GM23338 (cell line): ENCODE data around the gene RRBP1. TPM values are rescaled to one million over a fixed set of nuclear protein-coding genes. Genes with fewer than 3 reads are reported as not detected.
A peak's percentile ranks its signal among the peaks of the same experiment; 100 is the strongest.

ENCODE experiments used
- ATAC-seq: fragments of 200-7000 bp; cut with Tn5 transposase; 3 replicates; pipeline ENCODE4 v1.9.1; 2020
- DNase-seq: peaks from one replicate; pipeline ENCODE4 v3.0.0-alpha.2; 2015; ENCODE audit warnings: low spot score
- H2AFZ ChIP-seq: fragments of 200-600 bp; sonication (generic); 2 replicates; pipeline ENCODE4 v1.8.0; 2016; ENCODE audit warnings: antibody characterized with exemption, mild to moderate bottlenecking, moderate library complexity
- H3F3A ChIP-seq: fragments of 200-600 bp; sonication (generic); replicated peaks from 2 replicates; pipeline ENCODE4 v1.8.0; 2017; ENCODE audit warnings: antibody characterized with exemption, mixed run types, low read depth
- H3K27ac ChIP-seq: fragments of 200-600 bp; sonication (generic); 2 replicates; pipeline ENCODE4 v1.6.1; 2016; ENCODE audit warnings: low read depth
- H3K27me3 ChIP-seq: fragments of 200-600 bp; sonication (generic); 2 replicates; pipeline ENCODE4 v1.8.0; 2016; ENCODE audit warnings: mild to moderate bottlenecking, mixed run types, moderate library complexity; ENCODE audit not compliant: insufficient read depth
- H3K36me3 ChIP-seq: fragments of 200-600 bp; sonication (generic); 2 replicates; pipeline ENCODE4 v1.8.0; 2016; ENCODE audit warnings: mild to moderate bottlenecking; ENCODE audit not compliant: insufficient read depth
- H3K4me1 ChIP-seq: fragments of 200-600 bp; sonication (generic); 2 replicates; pipeline ENCODE4 v1.8.0; 2016; ENCODE audit warnings: mild to moderate bottlenecking, moderate library complexity; ENCODE audit not compliant: insufficient read depth
- H3K4me2 ChIP-seq: fragments of 200-600 bp; sonication (generic); 2 replicates; pipeline ENCODE4 v1.7.1; 2017; ENCODE audit warnings: mixed run types
- H3K4me3 ChIP-seq: fragments of 200-600 bp; sonication (generic); 2 replicates; pipeline ENCODE4 v1.6.1; 2016; ENCODE audit warnings: mixed run types
- H3K79me2 ChIP-seq: fragments of 200-600 bp; sonication (generic); replicated peaks from 2 replicates; pipeline ENCODE4 v1.8.0; 2017; ENCODE audit warnings: mild to moderate bottlenecking; ENCODE audit not compliant: insufficient read depth
- H3K9me2 ChIP-seq: fragments of 200-600 bp; sonication (generic); 2 replicates; pipeline ENCODE4 v1.8.0; 2017; ENCODE audit not compliant: insufficient read depth
- H4K20me1 ChIP-seq: fragments of 200-600 bp; sonication (generic); replicated peaks from 2 replicates; pipeline ENCODE4 v1.8.0; 2017; ENCODE audit warnings: mild to moderate bottlenecking; ENCODE audit not compliant: insufficient read depth
- H3K27ac Mint-ChIP-seq: 2 replicates; pipeline ENCODE4 v1.8.0; 2020; ENCODE audit warnings: inconsistent platforms, mild to moderate bottlenecking, moderate library complexity, mixed read lengths
- H3K27me3 Mint-ChIP-seq: 3 replicates; pipeline ENCODE4 v1.8.0; 2022; ENCODE audit warnings: low read depth, mild to moderate bottlenecking, moderate library complexity, mixed read lengths, inconsistent platforms; ENCODE audit not compliant: insufficient read depth, poor library complexity
- H3K36me3 Mint-ChIP-seq: 3 replicates; pipeline ENCODE4 v1.8.0; 2021; ENCODE audit warnings: low read depth, mild to moderate bottlenecking, inconsistent platforms, moderate library complexity, mixed read lengths
- H3K4me1 Mint-ChIP-seq: 3 replicates; pipeline ENCODE4 v1.8.0; 2020; ENCODE audit warnings: mild to moderate bottlenecking, inconsistent platforms, mixed read lengths
- H3K4me3 Mint-ChIP-seq: 3 replicates; pipeline ENCODE4 v1.8.0; 2021; ENCODE audit warnings: moderate library complexity, mild to moderate bottlenecking, inconsistent platforms, mixed read lengths
- H3K9me3 Mint-ChIP-seq: 3 replicates; pipeline ENCODE4 v1.8.0; 2020; ENCODE audit warnings: moderate library complexity, mild to moderate bottlenecking, inconsistent platforms, mixed read lengths
- CREB1 ChIP-seq: fragments of 250-450 bp; sonication (Bioruptor Pico); IDR thresholded peaks from 2 replicates; pipeline ENCODE4 v1.5.0; 2020; ENCODE audit warnings: low read depth, mild to moderate bottlenecking, moderate library complexity
- EZH2 ChIP-seq: fragments of 200-600 bp; sonication (generic); IDR thresholded peaks from one replicate; pipeline ENCODE4 v1.8.0; 2017; ENCODE audit warnings: antibody characterized with exemption, mild to moderate bottlenecking, low read depth; ENCODE audit not compliant: unreplicated experiment
- EZH2phosphoT487 ChIP-seq: fragments of 200-600 bp; sonication (generic); IDR thresholded peaks from one replicate; pipeline ENCODE4 v1.8.1; 2018; ENCODE audit warnings: antibody characterized with exemption; ENCODE audit not compliant: unreplicated experiment
- NANOG ChIP-seq: IDR thresholded peaks from 2 replicates; pipeline ENCODE4 v1.6.1; 2016; ENCODE audit warnings: antibody characterized with exemption, borderline replicate concordance
- POLR2AphosphoS5 ChIP-seq: IDR thresholded peaks from 2 replicates; pipeline ENCODE4 v1.6.1; 2016; ENCODE audit warnings: antibody characterized with exemption, low read depth
- ZNF114 ChIP-seq: fragments of 250-450 bp; sonication (Bioruptor Pico); IDR thresholded peaks from 2 replicates; pipeline ENCODE4 v1.5.0; 2020; ENCODE audit warnings: mild to moderate bottlenecking, moderate library complexity
- ZNF331 ChIP-seq: fragments of 250-450 bp; sonication (Bioruptor Pico); IDR thresholded peaks from 2 replicates; pipeline ENCODE4 v1.5.0; 2020; ENCODE audit warnings: low read depth, mild to moderate bottlenecking, moderate library complexity
- ZNF462 ChIP-seq: fragments of 250-450 bp; sonication (Bioruptor Pico); IDR thresholded peaks from 2 replicates; pipeline ENCODE4 v1.5.0; 2020; ENCODE audit warnings: mild to moderate bottlenecking, moderate library complexity
- polyA plus RNA-seq: library from polyadenylated mRNA; unstranded; fragments of >200 nt; fragmentation: Nextera tagmentation; extraction: Ambion mirVana; gene quantifications from 2 replicates; pipeline ENCODE4 v1.2.1, GENCODE V29; 2016
- total RNA-seq: library from RNA; depleted of rRNA; stranded (reverse); fragments of >200 nt; shearing (Covaris generic); gene quantifications from 2 replicates; pipeline ENCODE4 v1.2.3, GENCODE V29; 2014
- TF ChIP-seq, protein P1 (sequence below): IDR thresholded peaks from one replicate; pipeline ENCODE4 v1.6.1; 2018; ENCODE audit warnings: antibody characterized with exemption; ENCODE audit not compliant: unreplicated experiment

The RRBP1 gene
- total and polyA plus RNA-seq, 2 experiments from 2014 or later = 105 to 113 TPM

DNA sequence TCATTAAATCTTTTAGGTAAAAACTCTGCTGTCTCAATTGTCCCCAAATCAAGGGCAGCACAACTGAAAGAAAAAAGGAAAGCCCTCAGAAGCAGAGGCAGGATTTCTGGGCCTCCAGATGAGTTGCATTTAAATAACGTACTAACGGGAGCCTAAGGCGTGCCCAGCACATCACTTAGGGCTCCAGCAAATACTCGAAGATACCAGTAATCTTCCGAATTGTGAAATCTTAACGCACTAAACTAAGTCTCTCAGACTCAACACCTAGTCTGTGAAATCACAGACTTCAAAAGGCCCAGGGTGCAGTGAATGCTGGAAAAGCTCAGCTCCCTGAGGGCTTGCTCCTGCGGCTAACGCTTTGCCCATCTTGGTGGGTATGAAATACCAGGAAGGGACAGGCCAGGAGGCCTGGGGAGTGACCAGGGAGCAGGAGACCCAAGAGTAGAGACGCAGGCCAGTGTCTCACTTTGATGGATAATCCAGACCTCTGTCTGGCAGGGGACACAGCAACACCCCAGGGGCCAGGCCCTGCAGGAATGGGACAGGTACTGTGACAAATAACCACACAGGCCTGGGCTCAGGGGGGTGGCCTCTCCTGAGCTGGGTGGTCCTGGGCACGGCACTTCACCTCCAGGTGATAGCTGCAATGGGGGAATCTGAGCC lies 36.4 kb downstream of the RRBP1 start (continued):
- no peak for TF ChIP-seq ZNF462
- no peak for TF ChIP-seq EZH2
- no peak for TF ChIP-seq CREB1

- Histone ChIP-seq H3K36me3 (no peaks in the 10 kb centered on the region), H3F3A (no peaks in the 10 kb centered on the region), H3K27me3 (no peaks in the 10 kb centered on the region), H3K9me2 (no peaks in the 10 kb centered on the region), H2AFZ (no peak overlapping the region), H3K4me1 (peaks cover 11% of the 10 kb centered on the region), H3K79me2 (peaks cover 72% of the 10 kb centered on the region), H3K4me3 (no peak overlapping the region), H3K27ac (peak overlapping the region; percentile 72; the same call in 1 of the 2 replicates), H4K20me1 (peaks cover 11% of the 10 kb centered on the region), H3K4me2 (no peak overlapping the region)
- no peaks in the 10 kb centered on the region for H3K9me3 Mint-ChIP-seq
- peaks cover 30% of the 10 kb centered on the region for H3K4me1 Mint-ChIP-seq
- ATAC-seq (no peak), DNase-seq (no peak)
- no peak overlapping the region for H3K4me3 Mint-ChIP-seq
- peaks cover 15% of the 10 kb centered on the region for H3K27me3 Mint-ChIP-seq
- peaks cover 6% of the 10 kb centered on the region for H3K36me3 Mint-ChIP-seq
- peak overlapping the region; percentile 72; the same call in 1 of the 2 replicates for H3K27ac Mint-ChIP-seq
- TF ChIP-seq, protein P1, sequence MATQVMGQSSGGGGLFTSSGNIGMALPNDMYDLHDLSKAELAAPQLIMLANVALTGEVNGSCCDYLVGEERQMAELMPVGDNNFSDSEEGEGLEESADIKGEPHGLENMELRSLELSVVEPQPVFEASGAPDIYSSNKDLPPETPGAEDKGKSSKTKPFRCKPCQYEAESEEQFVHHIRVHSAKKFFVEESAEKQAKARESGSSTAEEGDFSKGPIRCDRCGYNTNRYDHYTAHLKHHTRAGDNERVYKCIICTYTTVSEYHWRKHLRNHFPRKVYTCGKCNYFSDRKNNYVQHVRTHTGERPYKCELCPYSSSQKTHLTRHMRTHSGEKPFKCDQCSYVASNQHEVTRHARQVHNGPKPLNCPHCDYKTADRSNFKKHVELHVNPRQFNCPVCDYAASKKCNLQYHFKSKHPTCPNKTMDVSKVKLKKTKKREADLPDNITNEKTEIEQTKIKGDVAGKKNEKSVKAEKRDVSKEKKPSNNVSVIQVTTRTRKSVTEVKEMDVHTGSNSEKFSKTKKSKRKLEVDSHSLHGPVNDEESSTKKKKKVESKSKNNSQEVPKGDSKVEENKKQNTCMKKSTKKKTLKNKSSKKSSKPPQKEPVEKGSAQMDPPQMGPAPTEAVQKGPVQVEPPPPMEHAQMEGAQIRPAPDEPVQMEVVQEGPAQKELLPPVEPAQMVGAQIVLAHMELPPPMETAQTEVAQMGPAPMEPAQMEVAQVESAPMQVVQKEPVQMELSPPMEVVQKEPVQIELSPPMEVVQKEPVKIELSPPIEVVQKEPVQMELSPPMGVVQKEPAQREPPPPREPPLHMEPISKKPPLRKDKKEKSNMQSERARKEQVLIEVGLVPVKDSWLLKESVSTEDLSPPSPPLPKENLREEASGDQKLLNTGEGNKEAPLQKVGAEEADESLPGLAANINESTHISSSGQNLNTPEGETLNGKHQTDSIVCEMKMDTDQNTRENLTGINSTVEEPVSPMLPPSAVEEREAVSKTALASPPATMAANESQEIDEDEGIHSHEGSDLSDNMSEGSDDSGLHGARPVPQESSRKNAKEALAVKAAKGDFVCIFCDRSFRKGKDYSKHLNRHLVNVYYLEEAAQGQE = no peak
- no peak for TF ChIP-seq EZH2
- no peak for TF ChIP-seq NANOG
- no peak for TF ChIP-seq ZNF331
- no peak for TF ChIP-seq EZH2phosphoT487
- TF ChIP-seq ZNF114 (CRISPR knock-in tag) = no peak
- no peak for TF ChIP-seq CREB1
- TF ChIP-seq POLR2AphosphoS5 = no peak
Observed at GRCh38 chr20:17645010-17645409, 37.0 kb downstream of the RRBP1 start.
